GM21515 (cell line): ENCODE measurements around the gene IRX6.

Experiments used
- ATAC-seq: cut with Tn5 transposase; IDR thresholded peaks from one replicate; pipeline ENCODE4 v1.9.1; 2021; ENCODE audit not compliant: unreplicated experiment

The IRX6 gene

DNA sequence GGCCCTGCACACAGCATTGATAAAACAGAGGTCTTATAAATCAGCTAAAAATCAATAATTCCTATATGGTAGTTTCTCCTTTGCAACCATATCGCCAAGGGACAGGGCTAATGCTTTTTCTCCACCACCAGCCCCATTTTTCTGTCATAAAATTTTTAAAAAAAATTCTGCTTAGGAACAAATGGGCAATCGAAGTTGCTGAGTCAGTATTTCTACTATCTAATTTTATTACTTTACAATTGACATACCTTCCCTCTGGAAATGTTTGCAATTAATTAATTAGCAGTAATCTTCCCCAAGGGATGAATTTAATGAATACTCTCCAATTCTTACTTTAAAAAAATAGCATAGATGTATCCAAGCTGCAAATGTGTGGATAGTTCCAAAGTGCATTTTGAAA lies 1.7 kb upstream of the IRX6 start:
- ATAC-seq = no peak

GRCh38 chr16:55324285-55325079 lies 479 bp downstream of the IRX6 start:
- no peak for ATAC-seq

- ATAC-seq = no peak
Observed at GRCh38 chr16:55325080-55325447, 1.1 kb downstream of the IRX6 start.

DNA sequence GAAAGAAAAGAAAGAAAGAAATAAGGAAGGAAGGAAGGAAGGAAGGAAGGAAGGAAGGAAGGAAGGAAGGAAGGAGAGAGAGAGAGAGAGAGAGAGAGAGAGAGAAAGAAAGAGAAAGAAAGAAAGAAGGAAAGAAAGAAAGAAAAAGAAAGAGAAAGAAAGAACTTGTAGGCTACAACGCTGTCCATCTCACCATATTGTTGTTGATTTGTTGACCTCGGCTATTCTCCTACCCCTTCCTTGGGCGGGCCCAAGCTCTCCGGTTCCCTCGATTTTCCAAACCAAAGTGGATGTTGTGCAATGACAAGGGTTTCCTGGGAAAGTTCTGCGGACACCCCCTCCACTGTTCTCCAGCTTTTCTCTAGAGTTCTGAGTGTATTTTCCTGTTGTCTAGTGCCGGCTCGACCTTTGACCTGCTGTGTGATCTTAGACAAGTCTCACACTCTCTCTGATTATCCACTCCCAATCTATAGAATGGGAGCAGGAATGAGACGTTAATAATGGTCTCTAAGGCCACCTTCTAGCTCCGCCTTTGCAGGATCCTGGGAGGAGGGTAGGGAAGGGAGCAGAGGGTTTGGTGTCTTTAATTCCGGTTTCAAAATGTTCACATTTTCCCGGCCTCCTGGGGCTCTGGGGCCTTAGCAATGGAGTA lies 1.6 kb downstream of the IRX6 start:
- no peak for ATAC-seq

- ATAC-seq = no peak
Observed at GRCh38 chr16:55326261-55327092, 2.5 kb downstream of the IRX6 start.

GRCh38 chr16:55328611-55329569 lies 4.9 kb downstream of the IRX6 start:
- ATAC-seq = no peak

DNA sequence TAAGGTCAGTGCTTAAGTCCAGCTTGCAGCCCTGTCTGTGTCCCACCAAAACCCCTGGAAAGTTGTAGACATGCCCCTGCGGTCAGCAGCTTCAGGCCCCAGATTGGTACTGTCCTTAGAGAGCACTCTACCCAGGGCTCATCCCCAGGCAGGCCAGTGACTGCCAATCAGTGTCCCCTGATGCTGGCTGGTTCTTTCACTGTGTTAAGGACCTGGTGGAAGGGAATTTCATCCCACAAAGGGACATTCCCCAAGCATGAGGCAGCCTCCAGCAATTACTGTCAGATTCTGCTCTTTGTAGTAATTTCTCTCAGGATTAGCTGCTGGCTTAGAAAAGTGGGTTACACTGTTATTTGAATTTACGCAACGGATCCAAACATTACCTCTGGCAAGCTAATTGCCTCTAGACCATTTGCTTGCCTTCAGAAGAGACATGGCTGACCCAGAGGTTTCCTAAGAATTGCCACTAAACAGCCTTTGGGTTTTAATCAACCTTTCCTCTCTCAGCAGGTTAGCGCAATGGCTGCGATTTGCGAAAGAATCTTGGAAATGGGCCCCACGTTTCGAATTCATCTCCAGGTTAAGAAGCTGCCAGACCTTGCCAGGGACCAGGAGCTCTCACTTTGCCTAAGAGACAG lies 5.9 kb downstream of the IRX6 start:
- ATAC-seq = no peak

GRCh38 chr16:55330781-55331647 lies 7.0 kb downstream of the IRX6 start:
- no peak for ATAC-seq

DNA sequence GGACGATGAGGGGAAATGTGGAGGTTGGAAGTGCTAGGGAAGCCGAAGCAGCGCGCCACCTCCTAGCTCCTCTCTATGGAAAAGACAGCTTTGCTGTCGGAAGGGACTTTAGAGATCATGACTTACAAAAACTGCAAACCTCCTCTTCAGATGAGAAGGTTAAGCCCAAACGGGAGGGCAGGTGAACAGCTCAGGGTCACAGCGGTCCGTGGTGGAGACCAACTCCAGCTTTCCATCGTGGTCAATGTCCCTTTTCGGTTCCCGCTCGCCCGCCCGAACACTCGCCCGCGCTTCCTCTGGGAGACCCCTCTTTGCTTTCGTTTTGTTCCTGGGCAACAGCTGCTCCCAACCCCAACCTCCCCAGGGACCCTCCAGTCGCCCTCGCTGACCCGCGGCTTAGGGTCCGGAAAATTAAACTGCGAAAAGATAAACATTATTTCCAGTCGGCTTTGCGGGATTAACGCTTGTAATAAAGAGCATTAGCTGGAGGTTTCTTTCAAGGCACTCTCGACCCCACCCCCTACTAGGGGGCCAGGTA lies 7.7 kb downstream of the IRX6 start:
- no peak for ATAC-seq

GRCh38 chr16:55333684-55334083 lies 9.7 kb downstream of the IRX6 start:
- ATAC-seq = no peak

GRCh38 chr16:55338646-55339045 lies 14.6 kb downstream of the IRX6 start:
- ATAC-seq = no peak

- no peak for ATAC-seq
Observed at GRCh38 chr16:55340445-55340844, 16.4 kb downstream of the IRX6 start.

DNA sequence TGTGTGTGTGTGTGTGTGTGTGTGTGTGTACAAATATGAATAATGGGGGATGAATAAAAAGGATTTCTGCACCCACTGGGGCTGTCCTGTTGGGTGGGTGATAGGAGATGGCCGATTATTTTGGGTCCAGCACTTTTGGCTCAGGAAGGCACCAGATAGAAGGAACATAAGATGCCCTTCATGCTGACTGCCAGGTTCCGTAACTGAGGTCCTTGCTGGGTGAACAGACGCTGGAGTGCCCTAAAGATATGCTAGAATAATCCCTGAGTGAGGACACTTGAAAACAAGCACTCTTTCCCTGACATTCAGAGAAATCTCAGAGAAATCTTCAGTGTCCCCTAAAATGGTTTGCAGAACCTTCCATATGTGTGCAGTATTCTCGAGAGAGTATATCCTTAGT lies 17.7 kb downstream of the IRX6 start:
- no peak for ATAC-seq

DNA sequence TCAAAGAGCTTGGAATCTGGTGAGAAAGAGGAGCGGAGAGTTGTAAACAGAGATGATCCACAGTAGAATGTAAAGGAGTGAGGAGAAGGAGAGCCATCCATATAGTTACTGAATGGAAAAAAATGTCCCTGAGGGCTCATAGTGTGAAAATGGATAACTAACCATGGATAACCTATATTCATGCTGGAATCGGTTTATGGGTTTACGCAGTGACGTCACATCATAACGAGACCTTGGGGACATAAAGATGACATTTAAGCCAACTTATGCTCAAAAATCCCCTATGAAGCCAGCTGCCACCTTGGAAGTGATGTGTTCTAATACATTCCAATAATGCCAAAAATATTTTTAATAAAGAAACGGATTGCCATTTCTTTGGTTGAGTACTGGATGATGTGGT lies 22.5 kb downstream of the IRX6 start:
- no peak for ATAC-seq

GRCh38 chr16:55349867-55350266 lies 25.9 kb downstream of the IRX6 start:
- ATAC-seq = no peak

DNA sequence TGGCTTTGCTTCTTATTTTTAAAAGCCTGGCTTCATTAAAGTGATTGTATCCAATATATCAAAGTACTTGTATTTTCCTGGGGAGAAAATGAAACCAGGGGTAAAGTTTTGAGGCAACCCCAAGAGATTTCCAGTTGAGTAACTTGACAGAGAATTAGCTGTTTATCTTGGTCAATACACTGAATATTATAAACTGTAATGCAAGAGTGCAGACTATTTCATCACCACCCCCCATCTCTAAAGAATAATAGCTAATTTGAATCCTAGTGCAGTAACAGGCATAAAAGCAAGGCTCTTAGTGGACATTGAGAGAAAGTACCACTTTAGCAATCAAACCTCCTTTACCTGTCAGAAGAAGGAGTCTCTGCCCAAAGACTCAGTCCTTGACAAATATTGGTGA lies 27.0 kb downstream of the IRX6 start:
- no peak for ATAC-seq

GRCh38 chr16:55351936-55352335 lies 27.9 kb downstream of the IRX6 start:
- ATAC-seq = no peak

- no peak for ATAC-seq
Observed at GRCh38 chr16:55357241-55357640, 33.2 kb downstream of the IRX6 start.

DNA sequence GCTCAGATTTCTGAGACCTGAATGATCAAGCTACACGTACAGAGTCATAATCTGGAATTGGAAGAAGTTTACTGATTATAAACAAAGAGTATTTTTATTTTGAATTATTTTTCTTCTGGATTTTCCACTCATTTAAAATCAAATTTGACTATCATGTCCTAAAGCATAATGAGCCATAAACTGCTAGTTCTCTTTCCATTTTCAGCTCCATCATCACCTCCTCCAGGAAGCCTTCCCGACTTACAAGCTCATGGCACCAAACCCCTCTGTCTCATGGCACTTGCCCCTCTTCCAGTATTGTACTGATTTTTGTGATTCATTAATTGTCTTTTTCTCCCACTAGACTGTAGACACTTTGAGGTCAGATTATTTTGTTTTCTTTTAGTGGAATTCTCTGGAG lies 35.9 kb downstream of the IRX6 start:
- ATAC-seq = no peak
